ENCODE data around the gene CFI.

DNA sequence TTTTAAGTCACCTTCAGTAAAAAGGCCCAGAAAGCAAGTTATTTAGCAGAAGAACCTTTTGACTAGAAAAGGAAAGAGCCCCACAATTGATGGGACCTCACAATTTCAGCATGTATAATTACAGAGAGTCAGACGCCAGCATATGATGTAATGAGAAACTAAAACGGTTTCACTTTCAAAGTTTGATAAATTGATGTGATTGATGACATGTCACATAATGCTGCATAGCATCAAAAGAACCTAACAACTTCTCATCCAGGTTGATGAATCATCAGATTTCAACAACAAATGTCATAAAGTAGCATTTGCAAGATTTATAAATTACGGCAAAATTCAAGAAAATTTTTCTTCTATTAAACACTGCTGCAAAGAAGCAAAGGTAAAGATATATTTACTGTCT lies 9.9 kb upstream of the CFI start:
- no peak for TF ChIP-seq CTCF (IDR thresholded peaks at IDR 0.05)
- TF ChIP-seq POLR2A (IDR thresholded peaks at IDR 0.05) = no peak
